GM12878 (cell line): ENCODE measurements around the gene OR6B1. TPM values are rescaled to one million over a fixed set of nuclear protein-coding genes. Genes with fewer than 3 reads are reported as not detected.

ENCODE experiments used
- ATAC-seq: fragments of 200-7000 bp; cut with Tn5 transposase; 3 replicates; pipeline ENCODE4 v1.9.1; 2020; ENCODE audit warnings: mild to moderate bottlenecking, moderate library complexity
- BruUV-seq: library from RNA; stranded (reverse); fragments of 400-500 nt; replicated peaks from 2 replicates; lab custom pipeline; 2021; lab: Mats Ljungman, UMichigan
- CTCF ChIA-PET: fragments of 300-600 bp; sonication (Branson Sonifier 250); formaldehyde crosslinking; extraction: SDS; loops from one replicate; lab custom pipeline; 2021; ENCODE audit warnings: inconsistent platforms; lab: Yijun Ruan, JAX
- POLR2A ChIA-PET: fragments of 350-600 bp; formaldehyde crosslinking; extraction: SDS; loops from one replicate; lab custom pipeline; 2021; ENCODE audit warnings: inconsistent platforms; lab: Charles Lee
- RAD21 ChIA-PET: fragments of 300-600 bp; sonication (Branson Sonifier 250); formaldehyde crosslinking; loops from one replicate; lab custom pipeline; 2023; ENCODE audit warnings: antibody characterized with exemption; ENCODE audit not compliant: unreplicated experiment; lab: Charles Lee
- SMC1A ChIA-PET: fragments of 300-600 bp; sonication (Branson Sonifier 250); formaldehyde crosslinking; loops from one replicate; lab custom pipeline; 2023; ENCODE audit not compliant: unreplicated experiment, uncharacterized antibody; lab: Charles Lee
- DNase-seq: peaks from one replicate; pipeline ENCODE4 v3.0.0-alpha.2; 2011; ENCODE audit warnings: low read depth, low spot score
- FAIRE-seq: peaks from 3 replicates; lab custom pipeline; 2011; peaks lifted over from hg19 to GRCh38; lab: Jason Lieb, UNC
- H2AFZ ChIP-seq: 2 replicates; pipeline ENCODE4 v1.6.0; 2011; ENCODE audit warnings: low read depth, low read length, control low read depth; ENCODE audit not compliant: control insufficient read depth
- H3K27ac ChIP-seq: 2 replicates; pipeline ENCODE4 v1.5.1; 2011; ENCODE audit warnings: control low read depth; ENCODE audit not compliant: control insufficient read depth, insufficient read depth
- H3K27me3 ChIP-seq, 2 experiments: replicated peaks in 1 of 2; 2 replicates each; pipeline versions ENCODE4 v1.6.0 to v1.6.1; 2011; ENCODE audit warnings: low read length in 1 of 2; ENCODE audit not compliant: control insufficient read depth in 2 of 2, insufficient read depth in 2 of 2
- H3K36me3 ChIP-seq, 2 experiments: 2 replicates each; pipeline ENCODE4 v1.5.1; 2011; ENCODE audit warnings: low read length in 1 of 2; ENCODE audit not compliant: control insufficient read depth in 2 of 2, insufficient read depth in 2 of 2
- H3K4me1 ChIP-seq: 2 replicates; pipeline ENCODE4 v1.6.1; 2011; ENCODE audit warnings: mild to moderate bottlenecking, low read length, moderate library complexity, mixed read lengths; ENCODE audit not compliant: control insufficient read depth, insufficient read depth
- H3K4me2 ChIP-seq: 2 replicates; pipeline ENCODE4 v1.6.0; 2011; ENCODE audit warnings: control low read depth; ENCODE audit not compliant: control insufficient read depth, insufficient read depth
- H3K4me3 ChIP-seq: fragments of 200-600 bp; sonication (generic); 2 replicates; pipeline ENCODE4 v1.5.1; 2016
- H3K79me2 ChIP-seq: 2 replicates; pipeline ENCODE4 v1.6.0; 2011; ENCODE audit warnings: low read length; ENCODE audit not compliant: control insufficient read depth, insufficient read depth
- H3K9ac ChIP-seq: 2 replicates; pipeline ENCODE4 v1.8.0; 2011; ENCODE audit warnings: low read length, control low read depth, mixed read lengths; ENCODE audit not compliant: control insufficient read depth, insufficient read depth
- H3K9me3 ChIP-seq: replicated peaks from 3 replicates; pipeline ENCODE4 v1.5.1; 2011; ENCODE audit warnings: mild to moderate bottlenecking, low read length; ENCODE audit not compliant: control insufficient read depth, insufficient read depth
- H4K20me1 ChIP-seq: 2 replicates; pipeline ENCODE4 v1.6.0; 2011; ENCODE audit not compliant: control insufficient read depth, insufficient read depth
- ATF3 ChIP-seq: IDR thresholded peaks from 2 replicates; pipeline ENCODE4 v1.6.1; 2011; ENCODE audit warnings: low read depth, mild to moderate bottlenecking, low read length, moderate library complexity, borderline replicate concordance; ENCODE audit errors: extremely low read depth
- CEBPB ChIP-seq, 2 experiments: fragments of 150-350 bp in 1 of 2; IDR thresholded peaks; 2 replicates each; pipeline ENCODE4 v1.6.1; 2012 to 2014; ENCODE audit warnings: low read depth in 2 of 2, low read length in 2 of 2, borderline replicate concordance in 1 of 2, inconsistent platforms in 1 of 2
- CHD1 ChIP-seq: IDR thresholded peaks from 2 replicates; pipeline ENCODE4 v1.6.1; 2012; ENCODE audit warnings: low read depth, low read length, improper control_type of control experiment
- FOXK2 ChIP-seq: fragments of 450-650 bp; IDR thresholded peaks from 2 replicates; pipeline ENCODE4 v1.6.1; 2017; ENCODE audit warnings: mild to moderate bottlenecking, moderate library complexity
- GABPA ChIP-seq: IDR thresholded peaks from 2 replicates; pipeline ENCODE4 v1.6.1; 2014; ENCODE audit warnings: antibody characterized with exemption, low read depth, mild to moderate bottlenecking, inconsistent platforms
- HDAC2 ChIP-seq: fragments of 200-600 bp; sonication (generic); IDR thresholded peaks from 2 replicates; pipeline ENCODE4 v1.6.1; 2017
- HSF1 ChIP-seq: fragments of 150-350 bp; IDR thresholded peaks from 2 replicates; pipeline ENCODE4 v1.6.1; 2014; ENCODE audit warnings: mild to moderate bottlenecking, low read depth, low read length
- IKZF2 ChIP-seq, 2 experiments: fragments of 450-650 bp; IDR thresholded peaks; 2 replicates each; pipeline ENCODE4 v1.6.1; 2017; ENCODE audit warnings: mild to moderate bottlenecking in 2 of 2, moderate library complexity in 2 of 2
- IRF4 ChIP-seq: IDR thresholded peaks from 2 replicates; pipeline ENCODE4 v1.6.1; 2011; ENCODE audit warnings: low read depth, low read length
- KLF5 ChIP-seq: fragments of 450-650 bp; IDR thresholded peaks from 2 replicates; pipeline ENCODE4 v1.6.1; 2014; ENCODE audit warnings: mild to moderate bottlenecking; ENCODE audit not compliant: partially characterized antibody
- MAX ChIP-seq: IDR thresholded peaks from 2 replicates; pipeline ENCODE4 v1.6.1; 2012; ENCODE audit warnings: low read depth, low read length, improper control_type of control experiment
- NBN ChIP-seq: fragments of 450-650 bp; IDR thresholded peaks from 2 replicates; pipeline ENCODE4 v1.6.1; 2016
- PAX8 ChIP-seq: fragments of 450-650 bp; IDR thresholded peaks from 2 replicates; pipeline ENCODE4 v1.6.1; 2017; ENCODE audit warnings: mild to moderate bottlenecking, moderate library complexity
- PRDM15 ChIP-seq: fragments of 450-650 bp; formaldehyde crosslinking; IDR thresholded peaks from 2 replicates; pipeline ENCODE4 v1.4.0; 2020; ENCODE audit warnings: mild to moderate bottlenecking, moderate library complexity
- RBBP5 ChIP-seq: fragments of 200-600 bp; sonication (generic); conservative IDR thresholded peaks from 2 replicates; pipeline ENCODE4 v1.6.1; 2016
- SIX5 ChIP-seq: IDR thresholded peaks from 2 replicates; pipeline ENCODE4 v1.6.1; 2011; ENCODE audit warnings: mild to moderate bottlenecking, low read depth, low read length, moderate library complexity; ENCODE audit not compliant: severe bottlenecking
- SREBF1 ChIP-seq: IDR thresholded peaks from 2 replicates; pipeline ENCODE4 v1.6.1; 2012; ENCODE audit warnings: mild to moderate bottlenecking, low read length
- TCF12 ChIP-seq: IDR thresholded peaks from 2 replicates; pipeline ENCODE4 v1.6.1; 2011; ENCODE audit warnings: low read depth, mild to moderate bottlenecking, low read length
- YY1 ChIP-seq: IDR thresholded peaks from 2 replicates; pipeline ENCODE4 v1.6.1; 2011; ENCODE audit warnings: low read depth, mild to moderate bottlenecking, low read length
- WGBS: methylation state at CpG from one replicate; pipeline ENCODE4 v1.1.6; 2016; ENCODE audit warnings: low lambda C conversion rate; ENCODE audit not compliant: insufficient replicate concordance, insufficient coverage; ENCODE audit errors: missing lambda C conversion rate; 5-methylcytosine and 5-hydroxymethylcytosine counted together
- in situ Hi-C: fragments of 300-500 bp; cut with MboI; formaldehyde crosslinking; loops from 9 replicates; pipeline ENCODE4 v1.14.3; 2018; ENCODE audit warnings: mixed read lengths
- intact Hi-C: fragments of 100-400 bp; cut with micrococcal nuclease; formaldehyde crosslinking; loops from one replicate; pipeline ENCODE4 v1.14.2; 2022; ENCODE audit not compliant: unreplicated experiment
- polyA plus RNA-seq, 11 experiments: library from polyadenylated mRNA; depleted of rRNA in 4 of 11; unstranded in 6 of 11; stranded (reverse) in 5 of 11; fragments of >200 nt; fragmentation: Nextera tagmentation in 4 of 11; fragmentation: Illumina TruSeq in 1 of 11; extraction: Ambion mirVana in 4 of 11; extraction: Trizol in 1 of 11; gene quantifications; 1 replicate in 1 of 11; 2 replicates in 10 of 11; pipeline versions ENCODE4 v1.2.1 to v1.2.3, GENCODE V29; 2011 to 2016; ENCODE audit warnings: inconsistent platforms in 2 of 11, missing spikeins in 2 of 11, low read depth in 1 of 11
- total RNA-seq, 4 experiments: library from RNA; depleted of rRNA in 3 of 4; stranded (reverse); fragments of >200 nt in 3 of 4; fragmentation: Illumina TruSeq in 1 of 4; extraction: Trizol in 1 of 4; gene quantifications; 2 replicates each; pipeline versions ENCODE4 v1.2.1 to v1.2.3, GENCODE V29; 2013 to 2021

The OR6B1 gene
- total and polyA plus RNA-seq, 10 of the 15 experiments (the other 5 are each of a cell fraction or from before 2014, with no cell fraction given), result not detected

- H3K4me3 ChIP-seq, result no peak overlapping the region
- H3K9ac ChIP-seq, result no peak overlapping the region
- no peaks in the 10 kb centered on the region for H3K79me2 ChIP-seq
- H3K27ac ChIP-seq, result no peak overlapping the region
- ATAC-seq (no peak), FAIRE-seq (no peak), DNase-seq (no peak)
- intact Hi-C loops (no loop called here), in situ Hi-C loops (no loop called here)
- BruUV-seq, result no TSS peak
- no peaks in the 10 kb centered on the region for H3K36me3 ChIP-seq
- TF ChIP-seq ATF3 (no peak), IRF4 (no peak), IKZF2 (IDR thresholded peaks at IDR 0.05) (no peak), TCF12 (no peak), PAX8 (no peak), CEBPB (IDR thresholded peaks at IDR 0.05; ENCODE audit: borderline replicate concordance in 1 of 2, low read depth in 2 of 2, low read length in 2 of 2) (no peak), CHD1 (no peak), FOXK2 (no peak), SREBF1 (no peak), KLF5 (no peak), PRDM15 (CRISPR knock-in tag) (no peak), SIX5 (no peak), GABPA (no peak), MAX (no peak), HDAC2 (no peak), RBBP5 (no peak), NBN (no peak), YY1 (no peak), HSF1 (no peak)
- no peak overlapping the region for H2AFZ ChIP-seq
- CTCF ChIA-PET, result no interaction called here
- no peak overlapping the region for H3K4me2 ChIP-seq
- H4K20me1 ChIP-seq, result no peaks in the 10 kb centered on the region
- WGBS, result 23% methylated on average over 3 of the region's 3 CpGs
- RAD21 ChIA-PET, result no interaction called here
- SMC1A ChIA-PET, result no interaction called here
- no peaks in the 10 kb centered on the region for H3K4me1 ChIP-seq
- no peaks in the 10 kb centered on the region for H3K9me3 ChIP-seq
- POLR2A ChIA-PET, result no interaction called here
- H3K27me3 ChIP-seq, result no peaks in the 10 kb centered on the region; a peak in 1 of 4 replicates
These were observed 41.3 kb upstream of the OR6B1 start for GRCh38 chr7:143958781-143959180.
